HG03103 (cell line): ENCODE measurements around the gene LIMS1.
"Not testable (repeated sequence)": the region's sequence is repeated elsewhere in the genome, so short reads cannot be mapped to it uniquely, and the experiment has no call there.

Experiments
- ATAC-seq: cut with Tn5 transposase; IDR thresholded peaks from one replicate; pipeline ENCODE4 v1.9.1; 2021; ENCODE audit warnings: low read depth; ENCODE audit not compliant: unreplicated experiment

Gene LIMS1

GRCh38 chr2:108629417-108629816, 95.1 kb downstream of the LIMS1 start:
- peak; percentile 74 for ATAC-seq

GRCh38 chr2:108630567-108631405, 96.5 kb downstream of the LIMS1 start:
- no peak for ATAC-seq

- ATAC-seq, result no peak
Measured at GRCh38 chr2:108632332-108633160, 98.3 kb downstream of the LIMS1 start.

GRCh38 chr2:108633409-108633808, 99.1 kb downstream of the LIMS1 start:
- ATAC-seq, result no peak

GRCh38 chr2:108634011-108634410, 99.7 kb downstream of the LIMS1 start:
- ATAC-seq, result no peak

- ATAC-seq, result no peak
Measured at GRCh38 chr2:108634576-108635160, 100.4 kb downstream of the LIMS1 start.

GRCh38 chr2:108635630-108636354, 101.5 kb downstream of the LIMS1 start:
- ATAC-seq, result peak; percentile 7

GRCh38 chr2:108637304-108637669, 103.0 kb downstream of the LIMS1 start:
- ATAC-seq, result no peak

GRCh38 chr2:108640731-108641130, 106.5 kb downstream of the LIMS1 start:
- no peak for ATAC-seq

GRCh38 chr2:108641756-108642155, 107.5 kb downstream of the LIMS1 start:
- ATAC-seq, result no peak

GRCh38 chr2:108643261-108643849, 109.1 kb downstream of the LIMS1 start:
- ATAC-seq, result no peak

- ATAC-seq, result not testable (repeated sequence)
Measured at GRCh38 chr2:108643862-108644261, 109.6 kb downstream of the LIMS1 start.

GRCh38 chr2:108644446-108644845, 110.2 kb downstream of the LIMS1 start:
- not testable (repeated sequence) for ATAC-seq

GRCh38 chr2:108648796-108649195, 114.5 kb downstream of the LIMS1 start:
- not testable (repeated sequence) for ATAC-seq

- not testable (repeated sequence) for ATAC-seq
Measured at GRCh38 chr2:108650465-108650864, 116.2 kb downstream of the LIMS1 start.

- not testable (repeated sequence) for ATAC-seq
Measured at GRCh38 chr2:108651468-108651867, 117.2 kb downstream of the LIMS1 start.

GRCh38 chr2:108652187-108652931, 118.1 kb downstream of the LIMS1 start:
- ATAC-seq, result peak; percentile 88

GRCh38 chr2:108653425-108653824, 119.2 kb downstream of the LIMS1 start:
- ATAC-seq, result not testable (repeated sequence)

- ATAC-seq, result not testable (repeated sequence)
Measured at GRCh38 chr2:108653849-108654248, 119.6 kb downstream of the LIMS1 start.
